ENCODE results near the gene TMTC2.

Gene TMTC2

GRCh38 chr12:82855872-82856271 is 169.2 kb downstream of the TMTC2 start:
- DNase-seq: no peak

- no peak for DNase-seq
Measured at GRCh38 chr12:82857276-82857675, 170.6 kb downstream of the TMTC2 start.

- DNase-seq: no peak
Measured at GRCh38 chr12:82857911-82858533, 171.3 kb downstream of the TMTC2 start.

GRCh38 chr12:82858534-82858917 is 171.8 kb downstream of the TMTC2 start:
- DNase-seq: no peak

- DNase-seq: no peak
Measured at GRCh38 chr12:82862069-82862841, 175.5 kb downstream of the TMTC2 start.

- DNase-seq: no peak
Measured at GRCh38 chr12:82862876-82863649, 176.4 kb downstream of the TMTC2 start.

GRCh38 chr12:82866227-82866775 is 179.6 kb downstream of the TMTC2 start:
- DNase-seq: no peak

- no peak for DNase-seq
Measured at GRCh38 chr12:82866946-82867345, 180.2 kb downstream of the TMTC2 start.

- DNase-seq: no peak
Measured at GRCh38 chr12:82867762-82868500, 181.2 kb downstream of the TMTC2 start.

GRCh38 chr12:82870771-82871377 is 184.2 kb downstream of the TMTC2 start:
- no peak for DNase-seq

- DNase-seq: no peak
Measured at GRCh38 chr12:82872088-82872487, 185.4 kb downstream of the TMTC2 start.

- no peak for DNase-seq
Measured at GRCh38 chr12:82873309-82873708, 186.6 kb downstream of the TMTC2 start.

GRCh38 chr12:82873951-82874350 is 187.2 kb downstream of the TMTC2 start:
- DNase-seq: no peak

GRCh38 chr12:82874945-82875344 is 188.2 kb downstream of the TMTC2 start:
- no peak for DNase-seq

GRCh38 chr12:82876075-82876474 is 189.4 kb downstream of the TMTC2 start:
- DNase-seq: no peak

- DNase-seq: no peak
Measured at GRCh38 chr12:82877963-82878362, 191.3 kb downstream of the TMTC2 start.

GRCh38 chr12:82880442-82880901 is 193.8 kb downstream of the TMTC2 start:
- DNase-seq: no peak

- no peak for DNase-seq
Measured at GRCh38 chr12:82883394-82884355, 197.0 kb downstream of the TMTC2 start.

GRCh38 chr12:82886671-82887340 is 200.1 kb downstream of the TMTC2 start:
- DNase-seq: no peak

- DNase-seq: no peak
Measured at GRCh38 chr12:82893896-82894295, 207.2 kb downstream of the TMTC2 start.

All from SHP77 treated with DMSO at 0.1 percent for 48 hours (cell line).